ENCODE data around the gene DENR. TPM values are rescaled to one million over a fixed set of nuclear protein-coding genes. Genes with fewer than 3 reads are reported as not detected.
"Not testable (repeated sequence)": the region's sequence is repeated elsewhere in the genome, so short reads cannot be mapped to it uniquely, and the experiment has no call there.

DENR gene
- total and polyA plus RNA-seq, 12 donors, result 13.3 to 52.6 (median 29.7) TPM

GRCh38 chr12:122716658-122717057 is 36.0 kb upstream of the DENR start, which contains the start of gene HCAR3:
TSS of gene HCAR3 (minus strand) at chr12:122716811. CDS start at chr12:122716737, 74 bp downstream.
- H3K27ac ChIP-seq; H3K36me3 ChIP-seq (replicated peaks in 1 of 2); H3K9me3 ChIP-seq (replicated peaks in 1 of 3); DNase-seq; H3K4me1 ChIP-seq (replicated peaks in 1 of 2); H3K27me3 ChIP-seq; intact Hi-C loops (cut with DNase I); H3K4me3 ChIP-seq: not testable (repeated sequence)
- WGBS, 4 donors, result 71 to 89% (median 79%) methylated on average over 9 to 10 of the region's 10 CpGs

GRCh38 chr12:122721057-122721545 is 31.5 kb upstream of the DENR start:
- no peaks in the 10 kb centered on the region for H3K9me3 ChIP-seq (replicated peaks in 1 of 3)
- WGBS, 4 donors, result 75 to 84% (median 82%) methylated on average over 11 of the region's 11 CpGs
- no peaks in the 10 kb centered on the region for H3K27me3 ChIP-seq
- H3K4me3 ChIP-seq, result no peak overlapping the region
- intact Hi-C loops (cut with DNase I), result no loop called here
- H3K36me3 ChIP-seq (replicated peaks in 1 of 2), result no peaks in the 10 kb centered on the region
- TF ChIP-seq CTCF (IDR thresholded peaks at IDR 0.05) (no peak), POLR2A (IDR thresholded peaks at IDR 0.05) (no peak)
- peaks cover 0 to 4% of the 10 kb centered on the region in 2 donors for H3K4me1 ChIP-seq (replicated peaks in 1 of 2)
- H3K27ac ChIP-seq, result no peak overlapping the region
- no peak for DNase-seq

- Histone ChIP-seq H3K27me3 (no peaks in the 10 kb centered on the region), H3K36me3 (replicated peaks in 1 of 2) (no peaks in the 10 kb centered on the region), H3K4me1 (replicated peaks in 1 of 2) (peaks cover 0 to 4% of the 10 kb centered on the region in 2 donors), H3K27ac (no peak overlapping the region), H3K9me3 (replicated peaks in 1 of 3) (no peaks in the 10 kb centered on the region), H3K4me3 (no peak overlapping the region)
- no peak for TF ChIP-seq CTCF (IDR thresholded peaks at IDR 0.05)
- no peak for TF ChIP-seq POLR2A (IDR thresholded peaks at IDR 0.05)
- intact Hi-C loops (cut with DNase I), result no loop called here
- no peak for DNase-seq
- WGBS, 4 donors, result 25 to 45% (median 42%) methylated on average over 1 of the region's 1 CpG
Observed at GRCh38 chr12:122722387-122722786, 30.2 kb upstream of the DENR start.

GRCh38 chr12:122724641-122725243 is 27.9 kb upstream of the DENR start:
- no peak overlapping the region for H3K27ac ChIP-seq
- H3K36me3 ChIP-seq (replicated peaks in 1 of 2), result no peaks in the 10 kb centered on the region
- TF ChIP-seq CTCF (IDR thresholded peaks at IDR 0.05) (no peak), POLR2A (IDR thresholded peaks at IDR 0.05) (no peak)
- 88 to 94% (median 89%) methylated on average over 12 of the region's 12 CpGs for WGBS, 4 donors
- no peak for DNase-seq
- H3K4me1 ChIP-seq (replicated peaks in 1 of 2), result peaks cover 0 to 4% of the 10 kb centered on the region in 2 donors
- intact Hi-C loops (cut with DNase I), result no loop called here
- H3K27me3 ChIP-seq, result no peaks in the 10 kb centered on the region
- no peaks in the 10 kb centered on the region for H3K9me3 ChIP-seq (replicated peaks in 1 of 3)
- H3K4me3 ChIP-seq, result no peak overlapping the region

Measured in adrenal gland (tissue), 12 donors.